Measurements from ENCODE around the gene LASP1.
A peak's percentile ranks its signal among the peaks of the same experiment; 100 is the strongest.
"Not testable (repeated sequence)": the region's sequence is repeated elsewhere in the genome, so short reads cannot be mapped to it uniquely, and the experiment has no call there.

The LASP1 gene
- 217 to 222 reads per million in 2 donors for total RNA-seq

- peak; percentile 66 to 95 (median 79) for DNase-seq
These were observed at the start of gene LASP1 for GRCh38 chr17:38869526-38870258. Gene LASP1 (plus strand): TSS chr17:38870058. CDS start chr17:38870190, 132 bp downstream.

DNA sequence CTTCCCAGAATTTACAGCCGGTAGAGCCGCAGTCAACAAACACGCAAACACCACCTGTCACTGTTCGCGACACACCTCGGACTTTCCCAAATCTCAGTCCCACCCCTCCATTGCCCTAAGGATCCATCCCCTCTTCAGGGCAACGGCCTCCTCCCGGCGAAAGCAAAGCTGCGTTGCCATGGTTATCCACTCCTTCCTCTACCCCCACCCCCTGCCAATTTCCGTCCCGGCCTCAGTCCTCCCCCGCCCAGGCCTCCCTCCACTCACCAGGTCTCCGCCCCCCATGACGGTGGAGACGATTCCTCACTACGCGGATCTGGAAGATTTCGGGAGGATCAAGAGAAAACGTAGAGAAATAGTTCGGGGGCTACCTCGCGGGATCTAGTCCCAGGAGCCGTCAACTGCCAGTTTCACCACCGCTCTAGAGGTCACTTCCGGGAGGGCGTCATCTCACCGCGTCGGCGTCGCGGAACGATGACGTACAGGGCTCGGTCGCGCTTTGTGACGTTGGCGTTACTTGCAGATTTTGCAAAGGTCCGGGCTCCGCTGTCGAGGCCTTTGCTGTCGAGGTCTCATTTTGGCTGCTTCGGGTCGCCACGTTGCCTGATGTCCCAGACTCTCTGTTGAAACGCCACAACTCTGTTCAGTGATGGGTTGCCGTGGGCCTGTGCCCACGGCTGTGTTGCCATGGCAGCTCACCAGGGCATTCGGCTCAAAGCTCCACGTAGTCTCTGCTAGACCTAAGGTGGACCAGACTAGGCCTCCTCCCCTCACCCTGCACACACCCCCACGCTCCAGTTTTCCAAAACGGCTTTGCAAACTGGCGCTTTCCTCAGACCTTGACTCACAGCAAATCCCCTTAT lies 44.7 kb upstream of the LASP1 start, which contains the start of gene CWC25:
TSS of gene CWC25 (minus strand) at position 423 of the 863 bp plus-strand sequence. CDS start at position 285, 138 bp downstream.
- DNase-seq, result peak; percentile 88 to 97 (median 94)

GRCh38 chr17:38825762-38826247 lies 44.1 kb upstream of the LASP1 start:
- no peak for DNase-seq

- DNase-seq, result no peak
These were observed 25.5 kb upstream of the LASP1 start for GRCh38 chr17:38844261-38844757.

- DNase-seq, result no peak
These were observed 21.3 kb upstream of the LASP1 start for GRCh38 chr17:38848557-38848891.

GRCh38 chr17:38848939-38849605 lies 20.8 kb upstream of the LASP1 start:
- DNase-seq, result no peak

- DNase-seq, result no peak
These were observed 19.5 kb upstream of the LASP1 start for GRCh38 chr17:38850374-38850773.

DNA sequence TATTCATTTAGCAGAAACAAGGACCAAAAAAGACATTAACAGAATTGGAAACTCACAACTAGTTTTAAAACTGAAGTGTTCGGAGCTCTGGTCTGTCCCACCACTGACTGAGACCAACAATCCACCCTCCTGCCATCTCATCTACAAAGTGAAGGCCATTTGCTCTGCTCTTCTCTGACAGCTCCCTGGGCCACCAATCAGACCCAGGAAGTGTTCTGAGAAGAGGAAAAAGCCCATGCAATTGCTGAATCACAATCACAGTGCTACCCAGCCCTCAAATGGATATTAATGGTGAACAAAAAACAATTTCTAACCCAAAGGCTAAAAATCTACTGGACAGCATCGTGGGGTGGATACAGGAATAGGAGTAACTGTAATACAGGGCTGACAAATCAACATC lies 18.4 kb upstream of the LASP1 start:
- DNase-seq, result peak in 1 of 5 experiments; percentile 23

DNA sequence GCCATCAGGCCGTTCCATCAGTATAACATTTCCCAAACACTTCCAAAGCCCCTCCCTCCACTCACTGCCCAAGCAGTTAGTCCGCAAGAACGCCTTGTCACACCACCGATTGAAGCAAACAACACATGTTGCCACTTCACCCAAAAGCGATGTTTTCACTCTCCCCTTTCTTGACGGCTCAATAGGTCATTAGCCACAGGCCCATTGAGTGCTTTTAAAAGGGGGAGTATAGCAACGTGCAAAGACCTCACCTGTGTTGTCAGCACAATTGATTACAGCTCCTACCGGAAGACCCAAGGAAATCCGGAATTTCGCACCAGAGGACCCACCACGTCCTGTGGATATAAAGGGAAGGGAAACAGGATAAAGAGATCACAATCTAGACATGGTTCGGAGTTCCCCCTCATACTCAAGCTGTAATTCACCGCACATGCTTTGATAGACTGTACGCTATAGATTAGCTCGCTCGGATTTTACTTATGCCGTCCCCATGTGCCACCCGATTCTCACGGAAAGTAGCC lies 17.0 kb upstream of the LASP1 start:
- peak in 2 of 5 experiments; percentile 26 to 53 for DNase-seq

GRCh38 chr17:38853292-38854219 lies 16.3 kb upstream of the LASP1 start, which contains the start of gene RPL23:
Gene RPL23 (minus strand): TSS chr17:38853721. CDS start chr17:38853710, 11 bp downstream.
- peak; percentile 61 to 97 (median 86) for DNase-seq

GRCh38 chr17:38855101-38855714 lies 14.7 kb upstream of the LASP1 start:
- DNase-seq, result not testable (repeated sequence)

GRCh38 chr17:38857271-38857670 lies 12.6 kb upstream of the LASP1 start:
- no peak for DNase-seq

GRCh38 chr17:38861399-38861843 lies 8.4 kb upstream of the LASP1 start:
- DNase-seq, result no peak

DNA sequence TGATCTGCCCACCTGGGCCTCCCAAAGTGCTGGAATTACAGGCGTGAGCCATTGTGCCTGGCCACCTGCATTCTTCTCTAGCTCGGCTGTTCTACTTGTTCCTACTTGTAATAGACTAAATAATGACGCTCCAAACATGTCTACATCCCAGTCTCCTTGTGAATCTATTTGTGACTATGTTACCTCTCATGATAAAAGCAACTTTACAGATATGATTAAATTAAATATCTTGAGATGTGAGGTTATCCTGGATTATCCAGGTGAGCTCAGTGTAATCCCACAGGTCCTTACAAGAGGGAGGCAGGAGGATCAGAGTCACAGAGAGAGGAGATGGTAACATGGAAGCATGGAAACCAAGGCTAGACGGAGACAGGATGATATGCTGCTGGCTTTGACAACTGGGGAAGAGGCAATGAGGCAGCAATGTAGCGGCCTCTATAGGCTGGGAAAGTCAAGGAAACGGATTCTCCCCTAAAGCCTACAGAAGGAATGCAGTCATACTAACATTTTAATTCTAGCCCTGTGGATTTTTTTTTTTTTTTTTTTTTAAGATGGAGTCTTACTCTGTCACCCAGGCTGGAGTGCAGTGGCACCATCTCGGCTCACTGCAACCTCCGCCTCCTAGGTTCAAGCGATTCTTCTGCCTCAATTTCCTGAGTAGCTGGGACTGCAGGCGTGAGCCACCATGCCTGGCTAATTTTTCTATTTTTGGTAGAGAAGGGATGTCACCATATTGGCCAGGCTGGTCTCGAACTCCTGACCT lies 5.0 kb upstream of the LASP1 start:
- no peak for DNase-seq

- DNase-seq, result peak in 3 of 5 experiments; percentile 22 to 67 (median 57)
These were observed 2.5 kb upstream of the LASP1 start for GRCh38 chr17:38867179-38867967.

DNA sequence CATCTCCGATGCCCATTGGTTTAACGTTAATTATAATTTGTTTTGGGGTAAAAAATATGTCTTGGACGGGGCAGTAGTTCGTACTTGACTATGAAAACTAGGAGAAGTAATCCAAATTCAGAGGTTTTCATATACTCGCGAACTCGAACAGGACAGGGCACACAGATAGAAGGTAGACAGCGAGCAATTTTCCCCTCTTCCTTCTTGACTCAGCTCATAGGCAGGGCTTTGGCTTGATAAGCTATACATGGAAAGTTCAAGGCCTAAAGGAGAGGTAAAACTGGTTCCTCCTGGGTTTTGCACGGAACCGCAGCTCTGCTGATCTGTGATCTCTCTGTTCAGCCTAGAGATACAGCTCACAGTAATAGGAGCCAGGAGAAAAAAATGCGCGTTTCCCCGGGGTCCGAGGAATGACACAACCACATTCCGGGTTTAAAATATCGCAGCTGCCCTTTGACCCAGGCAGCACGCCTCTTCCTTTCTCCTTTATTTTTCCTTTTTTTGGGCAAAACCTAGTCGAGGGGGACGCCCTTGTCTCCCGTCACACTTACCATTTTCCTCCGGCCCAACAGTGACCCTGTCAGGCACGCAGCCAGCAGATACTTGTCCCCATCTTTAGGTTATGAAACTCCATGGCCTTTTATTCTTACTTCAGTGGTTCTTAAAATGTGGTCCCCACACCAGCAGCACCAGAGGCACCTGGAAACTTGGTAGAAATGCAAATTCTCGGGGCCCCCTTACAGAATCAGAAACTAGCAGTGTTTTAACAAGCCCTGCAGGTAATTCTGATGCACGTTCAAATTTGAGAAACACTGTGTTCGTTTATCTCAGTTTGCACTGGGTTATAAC lies 1.7 kb upstream of the LASP1 start:
- DNase-seq, result no peak

- DNase-seq, result peak; percentile 58 to 88 (median 80)
These were observed 887 bp upstream of the LASP1 start for GRCh38 chr17:38868817-38869525.

Data from T-helper 2 cell (primary cell).